Measurements from ENCODE around the gene FMN2. TPM values are rescaled to one million over a fixed set of nuclear protein-coding genes. Genes with fewer than 3 reads are reported as not detected.

The FMN2 gene
- total RNA-seq, 1 donor from 2014 or later, result 1.7 TPM

GRCh38 chr1:240230816-240231215 is 139.1 kb downstream of the FMN2 start:
- Mint-ChIP-seq H3K9me3 (peaks cover 10% of the 10 kb centered on the region), H3K4me1 (no peaks in the 10 kb centered on the region), H3K27me3 (ENCODE audit: insufficient read depth, low read depth) (no peaks in the 10 kb centered on the region), H3K4me3 (no peak overlapping the region), H3K36me3 (peaks cover 31% of the 10 kb centered on the region), H3K27ac (no peak overlapping the region)
- no peaks in the 10 kb centered on the region for H3K79me2 ChIP-seq (ENCODE audit: low read depth)
- H3K4me1 ChIP-seq, result no peaks in the 10 kb centered on the region
- H3K4me3 ChIP-seq, result no peak overlapping the region
- no peaks in the 10 kb centered on the region for H3F3A ChIP-seq (ENCODE audit: low read depth)
- H3K36me3 ChIP-seq, result no peaks in the 10 kb centered on the region
- TF ChIP-seq EZH2 (IDR thresholded peaks at IDR 0.05) (no peak), CTCF (IDR thresholded peaks at IDR 0.05) (no peak), EZH2phosphoT487 (IDR thresholded peaks at IDR 0.05) (no peak)
- no peak overlapping the region for H3K27ac ChIP-seq
- no peak for DNase-seq (ENCODE audit: low spot score)
- no peaks in the 10 kb centered on the region for H3K27me3 ChIP-seq
- no peak overlapping the region for H3K4me2 ChIP-seq
- H4K20me1 ChIP-seq (ENCODE audit: low read depth), result no peaks in the 10 kb centered on the region
- H2AFZ ChIP-seq (replicated peaks), result no peak overlapping the region
- H3K9ac ChIP-seq, result no peak overlapping the region
- H3K9me3 ChIP-seq (ENCODE audit: low read depth), result no peaks in the 10 kb centered on the region

DNA sequence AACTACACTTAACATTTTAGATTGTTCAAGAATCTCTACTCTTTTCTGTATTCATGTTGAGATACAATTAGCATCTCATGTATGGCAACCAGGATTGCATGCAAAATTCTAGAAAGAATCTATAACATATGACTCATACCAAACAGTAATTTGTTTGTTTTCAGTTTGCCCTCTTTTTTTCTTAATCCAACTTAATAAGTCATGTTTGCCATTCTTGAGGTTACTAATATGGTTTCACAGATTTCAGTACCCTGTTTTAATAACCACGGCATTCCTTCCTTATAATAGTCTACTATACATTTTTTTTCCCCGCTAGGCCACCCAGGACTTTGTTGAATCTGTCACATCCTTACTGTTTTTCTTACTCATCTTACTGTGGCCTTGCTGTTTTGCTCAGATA is 140.8 kb downstream of the FMN2 start:
- H3K36me3 ChIP-seq, result no peaks in the 10 kb centered on the region
- no peaks in the 10 kb centered on the region for H3F3A ChIP-seq (ENCODE audit: low read depth)
- Mint-ChIP-seq H3K9me3 (no peaks in the 10 kb centered on the region), H3K4me1 (no peaks in the 10 kb centered on the region), H3K27me3 (ENCODE audit: insufficient read depth, low read depth) (no peaks in the 10 kb centered on the region), H3K27ac (no peak overlapping the region), H3K4me3 (no peak overlapping the region), H3K36me3 (peaks cover 22% of the 10 kb centered on the region)
- no peak overlapping the region for H3K4me3 ChIP-seq
- H4K20me1 ChIP-seq (ENCODE audit: low read depth), result no peaks in the 10 kb centered on the region
- H3K4me1 ChIP-seq, result no peaks in the 10 kb centered on the region
- no peak overlapping the region for H3K4me2 ChIP-seq
- no peak overlapping the region for H2AFZ ChIP-seq (replicated peaks)
- no peaks in the 10 kb centered on the region for H3K27me3 ChIP-seq
- no peak overlapping the region for H3K9ac ChIP-seq
- TF ChIP-seq EZH2phosphoT487 (IDR thresholded peaks at IDR 0.05) (no peak), CTCF (IDR thresholded peaks at IDR 0.05) (no peak), EZH2 (IDR thresholded peaks at IDR 0.05) (no peak)
- H3K9me3 ChIP-seq (ENCODE audit: low read depth), result no peaks in the 10 kb centered on the region
- H3K27ac ChIP-seq, result no peak overlapping the region
- no peaks in the 10 kb centered on the region for H3K79me2 ChIP-seq (ENCODE audit: low read depth)
- DNase-seq (ENCODE audit: low spot score), result no peak

- no peaks in the 10 kb centered on the region for H3K9me3 Mint-ChIP-seq
These were observed 143.0 kb downstream of the FMN2 start for GRCh38 chr1:240234485-240235210.

More at GRCh38 chr1:240234485-240235210, 143.0 kb downstream of the FMN2 start:
- no peaks in the 10 kb centered on the region for H3K4me1 Mint-ChIP-seq
- no peak for DNase-seq (ENCODE audit: low spot score)
- Histone ChIP-seq H3K27me3 (no peaks in the 10 kb centered on the region), H3K4me1 (no peaks in the 10 kb centered on the region), H2AFZ (replicated peaks) (no peak overlapping the region), H3F3A (ENCODE audit: low read depth) (no peaks in the 10 kb centered on the region), H3K9ac (no peak overlapping the region), H3K9me3 (ENCODE audit: low read depth) (no peaks in the 10 kb centered on the region), H3K79me2 (ENCODE audit: low read depth) (no peaks in the 10 kb centered on the region), H3K27ac (no peak overlapping the region), H3K36me3 (no peaks in the 10 kb centered on the region), H3K4me2 (no peak overlapping the region), H4K20me1 (ENCODE audit: low read depth) (no peaks in the 10 kb centered on the region), H3K4me3 (no peak overlapping the region)
- no peak for TF ChIP-seq EZH2phosphoT487 (IDR thresholded peaks at IDR 0.05)
- H3K36me3 Mint-ChIP-seq, result peaks cover 20% of the 10 kb centered on the region
- H3K27me3 Mint-ChIP-seq (ENCODE audit: insufficient read depth, low read depth), result no peaks in the 10 kb centered on the region
- H3K27ac Mint-ChIP-seq, result no peak overlapping the region
- H3K4me3 Mint-ChIP-seq, result no peak overlapping the region
